Measurements from ENCODE around the gene CALML3. TPM values are rescaled to one million over a fixed set of nuclear protein-coding genes. Genes with fewer than 3 reads are reported as not detected.

CALML3 gene
- total RNA-seq, 1 donor from 2014 or later: not detected

DNA sequence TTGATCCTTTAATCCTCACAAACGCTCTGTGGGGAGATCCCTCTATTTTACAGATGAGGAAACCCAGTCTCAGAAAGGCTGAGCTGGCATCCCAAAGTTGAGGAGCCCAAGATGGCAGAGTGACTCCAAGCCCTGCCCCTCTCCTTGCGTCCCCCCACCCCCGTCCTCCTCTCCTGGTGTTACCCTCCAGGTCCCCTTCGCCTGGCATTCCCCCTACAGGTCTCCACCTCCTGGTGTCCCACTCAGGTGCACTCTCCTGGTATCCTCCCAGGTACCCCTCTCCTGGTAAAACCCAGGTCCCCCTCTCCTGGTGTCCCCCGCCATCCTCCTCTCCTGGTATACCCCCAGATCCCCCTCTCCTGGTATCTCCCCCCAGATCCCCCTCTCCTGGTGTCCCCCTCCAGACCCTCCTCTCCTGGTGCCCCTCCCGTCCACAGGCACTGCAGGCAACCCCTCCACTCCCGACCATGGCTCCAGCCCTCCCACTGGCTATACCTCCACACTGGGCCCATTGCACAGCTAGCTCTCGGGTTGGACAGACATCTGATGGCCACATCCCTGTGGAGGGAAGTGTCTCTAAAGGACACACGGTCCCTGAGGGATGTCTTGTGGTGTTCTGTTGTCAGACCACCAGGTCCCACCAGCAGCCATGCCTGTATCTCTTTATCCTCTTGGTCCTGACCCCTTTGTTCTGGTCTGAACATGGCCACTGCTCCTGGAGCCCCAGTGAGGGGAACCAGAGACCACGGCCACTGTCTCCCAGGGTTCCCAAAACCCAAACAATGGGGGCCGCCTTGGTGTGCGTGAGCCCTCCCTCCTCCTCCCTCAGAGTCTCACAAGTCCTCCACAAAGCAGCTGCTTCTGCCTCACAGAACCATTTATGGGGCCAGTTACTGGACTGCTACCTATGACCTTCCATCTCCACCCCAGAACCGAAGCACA is 37.2 kb downstream of the CALML3 start:
- no peaks in the 10 kb centered on the region for H3K36me3 Mint-ChIP-seq (ENCODE audit: unreplicated experiment)
- H3K4me1 Mint-ChIP-seq (ENCODE audit: low read depth, unreplicated experiment): peaks cover 11% of the 10 kb centered on the region
- no peak overlapping the region for H3K4me3 Mint-ChIP-seq (ENCODE audit: unreplicated experiment)
- peak; percentile 8 for DNase-seq
- TF ChIP-seq, protein P1, sequence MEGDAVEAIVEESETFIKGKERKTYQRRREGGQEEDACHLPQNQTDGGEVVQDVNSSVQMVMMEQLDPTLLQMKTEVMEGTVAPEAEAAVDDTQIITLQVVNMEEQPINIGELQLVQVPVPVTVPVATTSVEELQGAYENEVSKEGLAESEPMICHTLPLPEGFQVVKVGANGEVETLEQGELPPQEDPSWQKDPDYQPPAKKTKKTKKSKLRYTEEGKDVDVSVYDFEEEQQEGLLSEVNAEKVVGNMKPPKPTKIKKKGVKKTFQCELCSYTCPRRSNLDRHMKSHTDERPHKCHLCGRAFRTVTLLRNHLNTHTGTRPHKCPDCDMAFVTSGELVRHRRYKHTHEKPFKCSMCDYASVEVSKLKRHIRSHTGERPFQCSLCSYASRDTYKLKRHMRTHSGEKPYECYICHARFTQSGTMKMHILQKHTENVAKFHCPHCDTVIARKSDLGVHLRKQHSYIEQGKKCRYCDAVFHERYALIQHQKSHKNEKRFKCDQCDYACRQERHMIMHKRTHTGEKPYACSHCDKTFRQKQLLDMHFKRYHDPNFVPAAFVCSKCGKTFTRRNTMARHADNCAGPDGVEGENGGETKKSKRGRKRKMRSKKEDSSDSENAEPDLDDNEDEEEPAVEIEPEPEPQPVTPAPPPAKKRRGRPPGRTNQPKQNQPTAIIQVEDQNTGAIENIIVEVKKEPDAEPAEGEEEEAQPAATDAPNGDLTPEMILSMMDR (IDR thresholded peaks at IDR 0.05; ENCODE audit: partially characterized antibody, unreplicated experiment): no peak
- peak overlapping the region; percentile 28 for H3K27ac Mint-ChIP-seq (ENCODE audit: unreplicated experiment)
- peaks cover 5% of the 10 kb centered on the region for H3K9me3 Mint-ChIP-seq (ENCODE audit: unreplicated experiment)
- peaks cover 2% of the 10 kb centered on the region for H3K27me3 Mint-ChIP-seq (ENCODE audit: unreplicated experiment)

DNA sequence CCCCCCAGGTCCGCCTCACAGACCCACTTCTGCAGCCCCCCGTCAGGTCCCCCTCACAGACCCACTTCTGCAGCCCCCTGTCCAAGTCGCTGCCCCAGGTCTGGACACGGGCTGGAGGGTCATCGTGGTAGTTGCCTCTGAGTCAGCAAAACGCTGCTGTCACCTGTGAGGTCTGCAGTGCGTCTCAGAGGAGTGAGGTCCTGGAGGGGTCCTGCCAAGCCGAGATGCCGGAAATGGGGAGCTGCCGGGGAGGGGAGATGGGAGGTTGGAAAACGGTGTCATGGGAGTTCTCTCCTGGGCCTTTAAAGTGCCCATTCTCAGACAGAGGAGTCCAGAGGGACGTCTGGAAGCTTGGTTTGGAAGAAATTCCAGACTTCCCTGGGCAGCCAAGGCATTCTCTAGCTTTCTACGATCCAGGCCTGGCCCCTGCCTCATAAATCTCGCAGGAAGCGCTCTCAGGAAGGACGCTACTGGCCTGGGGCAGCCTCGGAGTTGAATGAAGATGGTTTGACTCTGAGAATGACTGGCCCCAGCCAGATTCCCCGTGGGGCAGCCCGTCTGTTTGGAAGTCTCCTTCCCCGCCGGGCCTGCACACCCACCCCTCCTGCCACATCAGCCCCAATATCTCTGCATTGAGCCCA is 38.7 kb downstream of the CALML3 start:
- H3K9me3 Mint-ChIP-seq (ENCODE audit: unreplicated experiment): peaks cover 5% of the 10 kb centered on the region
- peaks cover 11% of the 10 kb centered on the region for H3K4me1 Mint-ChIP-seq (ENCODE audit: low read depth, unreplicated experiment)
- H3K27ac Mint-ChIP-seq (ENCODE audit: unreplicated experiment): no peak overlapping the region

DNA sequence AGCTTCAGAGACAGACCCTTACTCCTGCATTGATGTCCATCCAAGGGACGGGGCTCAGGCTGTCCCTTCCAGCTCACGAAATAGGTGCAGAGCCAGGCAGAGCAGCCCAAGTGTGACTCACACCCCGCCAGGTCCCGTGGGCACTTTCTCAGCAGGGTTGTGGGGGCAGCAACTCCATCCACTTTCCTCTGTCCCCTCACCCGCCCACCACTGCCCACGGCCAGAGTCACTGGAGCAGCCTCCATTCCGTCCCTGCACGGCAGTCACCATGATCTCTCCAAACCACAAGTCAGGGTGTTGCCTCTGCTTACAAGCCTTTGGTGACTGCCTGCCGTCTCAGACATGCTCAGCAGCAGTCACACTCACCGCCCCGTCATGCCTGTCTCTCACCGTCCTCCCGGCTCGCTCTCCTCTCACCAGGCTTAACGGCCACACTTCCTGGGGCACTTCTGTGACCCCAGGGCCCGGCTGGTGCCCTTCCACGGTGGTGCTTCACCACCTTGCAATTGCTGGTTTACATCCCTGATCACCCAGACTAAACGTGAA is 39.3 kb downstream of the CALML3 start:
- H3K4me1 Mint-ChIP-seq (ENCODE audit: low read depth, unreplicated experiment): peaks cover 14% of the 10 kb centered on the region
- TF ChIP-seq, protein P1 (IDR thresholded peaks at IDR 0.05; ENCODE audit: partially characterized antibody, unreplicated experiment): no peak
- H3K4me3 Mint-ChIP-seq (ENCODE audit: unreplicated experiment): no peak overlapping the region
- peaks cover 8% of the 10 kb centered on the region for H3K9me3 Mint-ChIP-seq (ENCODE audit: unreplicated experiment)
- no peaks in the 10 kb centered on the region for H3K36me3 Mint-ChIP-seq (ENCODE audit: unreplicated experiment)
- no peak for DNase-seq
- H3K27me3 Mint-ChIP-seq (ENCODE audit: unreplicated experiment): peaks cover 2% of the 10 kb centered on the region
- no peak overlapping the region for H3K27ac Mint-ChIP-seq (ENCODE audit: unreplicated experiment)

More for the DNA sequence above, 38.7 kb downstream of the CALML3 start:
- peaks cover 2% of the 10 kb centered on the region for H3K27me3 Mint-ChIP-seq (ENCODE audit: unreplicated experiment)
- TF ChIP-seq, protein P1 (IDR thresholded peaks at IDR 0.05; ENCODE audit: partially characterized antibody, unreplicated experiment): no peak
- no peaks in the 10 kb centered on the region for H3K36me3 Mint-ChIP-seq (ENCODE audit: unreplicated experiment)
- H3K4me3 Mint-ChIP-seq (ENCODE audit: unreplicated experiment): no peak overlapping the region
- peak; percentile 12 for DNase-seq

DNA sequence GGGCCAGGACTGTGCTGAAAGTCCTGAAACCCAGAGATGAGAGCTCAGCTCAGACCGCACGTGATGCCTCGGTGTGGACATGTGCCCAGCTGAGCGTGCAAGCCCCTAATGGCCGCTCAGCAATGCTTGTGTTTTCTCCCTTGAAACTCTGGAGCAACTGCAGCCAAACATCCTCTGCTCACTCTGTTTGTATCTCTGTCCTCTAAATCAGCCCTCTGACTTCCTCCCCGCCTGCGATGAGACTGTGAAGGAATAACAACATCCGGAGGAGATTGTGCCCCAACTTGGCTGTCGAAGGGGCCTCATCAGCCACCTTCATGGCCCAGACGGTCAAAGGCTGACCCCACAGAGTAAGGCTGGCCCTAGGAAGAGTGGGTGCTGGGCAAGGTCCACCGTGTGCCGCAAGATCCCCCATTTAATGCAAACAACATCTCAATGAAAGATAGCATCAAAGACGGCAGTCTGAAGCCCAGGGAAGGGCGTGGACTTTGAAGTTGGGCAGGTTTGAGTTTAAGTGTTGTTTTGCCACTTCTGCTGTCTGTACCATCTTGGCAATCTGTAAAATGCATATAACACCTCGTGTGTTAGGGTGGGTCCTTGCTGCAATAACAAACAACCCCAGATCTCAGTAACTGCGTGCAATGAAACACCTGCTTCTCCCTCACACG is 39.9 kb downstream of the CALML3 start:
- Mint-ChIP-seq H3K4me3 (ENCODE audit: unreplicated experiment) (no peak overlapping the region), H3K27me3 (ENCODE audit: unreplicated experiment) (peaks cover 2% of the 10 kb centered on the region), H3K9me3 (ENCODE audit: unreplicated experiment) (peaks cover 8% of the 10 kb centered on the region), H3K36me3 (ENCODE audit: unreplicated experiment) (no peaks in the 10 kb centered on the region), H3K4me1 (ENCODE audit: low read depth, unreplicated experiment) (peaks cover 17% of the 10 kb centered on the region), H3K27ac (ENCODE audit: unreplicated experiment) (no peak overlapping the region)
- TF ChIP-seq, protein P1 (IDR thresholded peaks at IDR 0.05; ENCODE audit: partially characterized antibody, unreplicated experiment): no peak
- DNase-seq: peak; percentile 6

Data from glutamatergic neuron (in vitro differentiated cells).